Measurements from ENCODE around the gene HSPB7. TPM values are rescaled to one million over a fixed set of nuclear protein-coding genes. Genes with fewer than 3 reads are reported as not detected.
"Not testable (repeated sequence)": the region's sequence is repeated elsewhere in the genome, so short reads cannot be mapped to it uniquely, and the experiment has no call there.

The HSPB7 gene
- polyA plus RNA-seq (2012; ENCODE audit: missing spikeins) = 0.34 TPM

DNA sequence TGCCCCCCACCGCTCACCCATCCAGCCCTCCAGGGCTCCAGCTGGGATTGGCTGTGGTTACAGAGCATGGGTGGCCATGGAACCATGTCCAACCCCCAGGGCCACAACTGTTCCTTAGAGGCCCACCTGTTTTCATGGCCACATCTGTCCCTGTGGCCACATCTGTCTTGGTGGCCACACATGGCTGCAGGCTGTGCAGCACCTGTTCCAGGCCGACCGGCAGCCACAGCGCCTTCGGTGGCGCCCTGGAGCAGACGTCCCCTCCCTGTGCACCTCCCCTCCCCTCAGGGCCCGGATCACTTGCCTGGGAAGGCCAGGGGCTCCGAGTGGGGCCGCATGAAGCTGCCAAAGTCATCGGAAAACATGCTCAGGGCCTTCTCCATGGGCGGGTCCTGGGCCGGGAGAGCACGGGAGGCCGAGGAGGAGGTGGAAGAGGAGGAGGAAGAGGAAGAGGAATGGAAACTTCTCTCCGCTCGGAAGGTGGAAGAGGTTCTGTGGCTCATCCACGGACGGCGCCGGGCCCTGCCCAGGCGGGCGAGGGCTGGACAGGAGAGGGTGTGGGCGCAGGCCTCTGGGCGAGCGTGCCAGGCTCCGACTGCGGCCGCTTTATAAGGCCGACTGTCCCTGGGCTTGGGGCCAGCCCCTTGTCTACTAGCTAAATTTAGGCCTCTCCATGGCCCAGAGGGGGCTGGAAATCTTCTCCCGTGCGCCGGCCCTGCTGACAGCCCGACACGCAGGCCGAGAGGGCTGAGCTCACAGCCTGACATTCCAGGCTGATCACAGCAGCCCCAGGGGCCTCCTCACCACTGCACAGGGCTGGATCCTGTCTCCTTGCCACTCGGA lies at the start of gene HSPB7:
TSS of gene HSPB7 (minus strand) at position 583 of the 843 bp plus-strand sequence. CDS start at position 503, 80 bp downstream.
- DNase-seq (ENCODE audit: insufficient read length) = no peak
- FAIRE-seq = no peak
- TF ChIP-seq POLR2AphosphoS5 (IDR thresholded peaks at IDR 0.05; ENCODE audit: low read depth, low read length) (no peak), TAF1 (IDR thresholded peaks at IDR 0.05; ENCODE audit: borderline replicate concordance, low read depth, low read length) (no peak), POLR2A (IDR thresholded peaks at IDR 0.05; ENCODE audit: low read depth, low read length) (no peak)

DNA sequence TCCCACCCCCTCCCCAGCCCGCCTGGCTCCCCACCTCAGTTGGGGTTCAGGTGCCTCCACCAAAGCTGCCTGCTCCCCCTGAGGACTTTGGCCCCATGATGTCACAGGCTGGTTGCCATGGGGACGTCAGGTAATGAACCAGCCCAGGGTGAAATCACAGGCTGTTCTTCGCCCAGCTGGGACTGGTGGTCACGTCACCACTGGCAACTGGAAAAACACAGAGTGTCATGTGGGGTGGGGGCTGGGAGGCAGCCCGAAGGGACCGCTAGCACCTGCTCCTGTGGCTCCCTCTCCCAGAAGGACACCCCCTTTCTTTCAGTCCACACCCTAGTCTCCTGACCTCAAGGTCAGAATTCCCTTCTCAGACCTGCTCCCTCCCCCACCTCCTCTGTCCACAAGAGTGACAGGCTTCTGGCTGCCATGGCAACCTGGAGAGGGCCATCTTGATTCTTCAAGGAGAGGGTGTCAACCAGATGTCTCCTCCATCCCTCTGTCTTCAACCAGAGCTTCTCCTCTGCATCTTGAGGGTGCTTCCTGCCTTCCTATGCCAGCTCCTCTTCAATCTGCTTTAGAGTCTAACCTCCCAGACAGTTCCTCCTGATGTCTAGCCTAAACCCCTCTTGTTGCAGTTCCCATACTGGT lies 49.4 kb upstream of the HSPB7 start:
- DNase-seq (ENCODE audit: insufficient read length) = no peak
- TF ChIP-seq POLR2AphosphoS5 (IDR thresholded peaks at IDR 0.05; ENCODE audit: low read depth, low read length) = no peak
- no peak for TF ChIP-seq TAF1 (IDR thresholded peaks at IDR 0.05; ENCODE audit: borderline replicate concordance, low read depth, low read length)
- no peak for TF ChIP-seq POLR2A (IDR thresholded peaks at IDR 0.05; ENCODE audit: low read depth, low read length)

DNA sequence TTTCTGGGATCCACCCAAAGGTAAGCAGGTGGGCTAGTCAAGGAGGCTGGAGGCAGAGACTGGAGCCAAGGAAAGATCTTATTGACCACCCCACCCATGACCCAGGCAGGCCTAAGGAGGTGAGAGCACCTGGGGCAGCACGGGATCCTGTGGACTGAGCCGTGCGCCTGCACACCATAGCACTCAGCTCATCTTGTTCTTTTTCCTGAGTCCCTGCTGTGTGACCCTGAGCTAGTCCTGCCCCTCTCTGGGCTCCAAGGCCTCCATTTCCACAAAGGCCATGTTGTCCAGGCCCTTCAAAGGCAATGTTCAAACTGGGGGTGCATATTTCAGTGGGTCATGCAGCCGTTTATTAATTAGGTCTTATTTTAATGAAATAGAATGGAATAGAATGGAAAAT lies 48.4 kb upstream of the HSPB7 start:
- no peak for FAIRE-seq
- TF ChIP-seq POLR2A (IDR thresholded peaks at IDR 0.05; ENCODE audit: low read depth, low read length) (no peak), POLR2AphosphoS5 (IDR thresholded peaks at IDR 0.05; ENCODE audit: low read depth, low read length) (no peak), TAF1 (IDR thresholded peaks at IDR 0.05; ENCODE audit: borderline replicate concordance, low read depth, low read length) (no peak)
- no peak for DNase-seq (ENCODE audit: insufficient read length)

More for the DNA sequence above, 49.4 kb upstream of the HSPB7 start:
- FAIRE-seq = no peak

DNA sequence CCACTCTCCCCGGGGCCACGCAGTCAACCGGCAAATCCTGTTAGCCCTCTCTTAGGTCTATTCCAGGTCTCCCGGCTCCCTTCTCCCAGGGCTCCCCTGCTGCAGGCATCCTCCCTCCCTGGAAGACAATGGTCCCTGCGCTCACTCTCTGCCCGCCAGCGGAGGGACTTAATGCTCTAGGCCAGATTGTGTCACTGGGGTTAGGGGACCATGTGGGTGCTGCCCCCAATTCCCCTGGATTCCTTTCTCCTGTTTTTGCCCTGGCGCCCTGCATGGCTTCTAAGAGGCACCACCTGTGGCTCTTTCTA lies 47.4 kb upstream of the HSPB7 start:
- no peak for DNase-seq (ENCODE audit: insufficient read length)
- TF ChIP-seq POLR2A (IDR thresholded peaks at IDR 0.05; ENCODE audit: low read depth, low read length) (no peak), POLR2AphosphoS5 (IDR thresholded peaks at IDR 0.05; ENCODE audit: low read depth, low read length) (no peak), TAF1 (IDR thresholded peaks at IDR 0.05; ENCODE audit: borderline replicate concordance, low read depth, low read length) (no peak)
- FAIRE-seq = no peak

DNA sequence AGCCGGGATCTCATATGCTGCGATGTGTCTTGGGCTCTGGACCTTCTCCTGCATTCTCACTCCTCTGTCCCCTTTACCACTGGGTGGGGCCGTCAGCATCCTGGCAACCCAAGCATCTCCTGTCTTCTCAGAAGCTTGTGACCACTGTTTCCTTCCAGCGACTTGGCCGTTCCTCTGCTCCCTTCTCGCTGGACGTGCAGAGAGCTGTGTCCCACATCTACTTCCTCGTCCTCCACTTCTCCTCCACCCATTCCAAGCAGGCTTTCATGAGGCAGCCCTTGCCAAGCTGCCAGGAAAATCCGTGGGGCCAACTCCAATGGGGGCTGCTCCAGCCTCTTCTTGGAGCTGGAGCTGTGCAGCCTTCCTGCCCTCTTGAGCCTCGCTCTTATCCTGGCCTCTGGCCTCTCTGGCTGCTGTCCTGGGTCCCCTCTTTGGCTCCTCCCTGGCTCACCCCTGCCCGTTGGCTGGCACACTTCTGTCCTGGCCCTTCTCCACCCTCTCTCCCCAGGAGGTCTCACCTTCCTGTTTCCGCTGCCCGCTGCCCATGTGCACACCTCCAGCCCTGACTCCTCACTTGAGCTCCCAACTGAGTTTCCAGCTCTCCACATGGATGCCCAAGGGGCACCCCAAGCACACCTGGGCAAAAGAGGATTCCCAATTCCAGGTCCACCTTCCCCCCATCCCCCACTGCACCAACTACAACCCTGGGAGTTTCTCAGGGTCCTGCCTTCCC lies 46.9 kb upstream of the HSPB7 start:
- FAIRE-seq = no peak
- no peak for TF ChIP-seq TAF1 (IDR thresholded peaks at IDR 0.05; ENCODE audit: borderline replicate concordance, low read depth, low read length)
- TF ChIP-seq POLR2A (IDR thresholded peaks at IDR 0.05; ENCODE audit: low read depth, low read length) = no peak
- TF ChIP-seq POLR2AphosphoS5 (IDR thresholded peaks at IDR 0.05; ENCODE audit: low read depth, low read length) = no peak
- DNase-seq (ENCODE audit: insufficient read length) = no peak

DNA sequence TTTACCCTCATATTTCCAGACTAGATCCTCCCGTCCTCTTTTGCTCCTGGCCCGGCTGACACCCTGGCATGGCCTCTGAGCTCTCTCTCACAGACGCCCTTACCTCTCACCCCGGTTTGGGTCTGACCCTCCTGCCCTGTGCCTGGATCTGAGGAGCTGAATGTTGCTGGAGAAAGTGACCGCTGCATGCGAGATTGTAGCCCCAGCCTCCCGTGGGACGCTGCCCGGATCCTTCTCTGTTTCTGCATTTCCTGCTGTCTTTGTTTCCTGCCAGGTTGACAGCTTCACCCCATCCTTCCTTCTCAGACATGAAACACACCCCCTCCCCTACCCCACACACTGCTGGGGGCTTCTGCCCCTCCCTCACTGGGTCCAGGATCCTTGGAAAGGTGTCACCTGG lies 46.1 kb upstream of the HSPB7 start:
- FAIRE-seq (no peak), DNase-seq (ENCODE audit: insufficient read length) (no peak)
- TF ChIP-seq POLR2AphosphoS5 (IDR thresholded peaks at IDR 0.05; ENCODE audit: low read depth, low read length) (no peak), TAF1 (IDR thresholded peaks at IDR 0.05; ENCODE audit: borderline replicate concordance, low read depth, low read length) (no peak), POLR2A (IDR thresholded peaks at IDR 0.05; ENCODE audit: low read depth, low read length) (no peak)

DNA sequence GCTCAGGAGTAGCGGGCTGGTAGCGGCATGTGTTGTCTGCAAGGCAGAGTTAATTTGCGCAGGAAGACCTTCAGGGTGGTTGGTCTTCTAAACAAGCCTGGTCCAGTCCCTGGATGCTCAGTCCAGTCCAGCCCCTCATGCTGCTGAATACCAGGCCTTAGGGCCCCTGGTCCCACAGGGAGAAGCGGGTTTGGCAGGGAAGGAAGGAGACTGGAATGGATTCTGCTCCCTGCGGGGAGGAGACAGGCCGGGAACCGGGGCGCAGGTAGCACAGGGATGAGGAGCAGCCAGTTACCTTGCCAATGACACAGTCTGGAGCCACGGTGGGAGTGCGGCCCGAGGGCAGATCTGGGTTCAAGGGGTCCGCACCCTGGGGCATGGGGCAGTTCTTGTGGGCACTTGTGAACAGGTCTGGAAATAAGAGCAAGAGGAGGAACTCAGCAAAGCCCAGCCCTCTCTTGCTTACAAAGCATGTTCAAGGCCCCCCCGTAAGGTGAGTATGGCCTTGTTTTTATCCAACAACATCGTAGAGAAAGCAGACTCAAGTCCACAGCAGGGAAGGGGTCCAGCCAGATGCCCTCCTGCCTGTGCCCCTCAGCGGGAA lies 45.5 kb upstream of the HSPB7 start:
- FAIRE-seq (no peak), DNase-seq (ENCODE audit: insufficient read length) (no peak)
- no peak for TF ChIP-seq TAF1 (IDR thresholded peaks at IDR 0.05; ENCODE audit: borderline replicate concordance, low read depth, low read length)
- no peak for TF ChIP-seq POLR2A (IDR thresholded peaks at IDR 0.05; ENCODE audit: low read depth, low read length)
- TF ChIP-seq POLR2AphosphoS5 (IDR thresholded peaks at IDR 0.05; ENCODE audit: low read depth, low read length) = no peak

DNA sequence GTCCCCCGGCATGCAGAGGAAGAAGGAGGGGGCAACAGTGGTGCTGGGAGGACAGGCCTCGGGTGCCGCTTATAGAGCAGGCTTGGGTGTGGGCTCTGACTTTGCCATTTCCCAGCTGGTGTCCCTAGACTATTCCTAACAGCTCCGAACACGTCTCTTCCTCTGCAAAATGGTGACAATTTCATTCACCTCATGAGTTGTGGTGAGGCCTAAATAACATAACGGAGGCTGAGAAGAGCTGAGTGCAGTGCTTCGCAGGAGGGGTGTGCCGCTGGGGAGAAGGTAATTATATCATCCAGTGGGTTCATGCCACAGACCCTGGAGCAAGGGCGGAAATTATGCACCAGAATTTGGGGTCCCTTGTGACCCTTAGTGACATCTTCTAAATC lies 44.8 kb upstream of the HSPB7 start:
- DNase-seq (ENCODE audit: insufficient read length); FAIRE-seq: not testable (repeated sequence)

DNA sequence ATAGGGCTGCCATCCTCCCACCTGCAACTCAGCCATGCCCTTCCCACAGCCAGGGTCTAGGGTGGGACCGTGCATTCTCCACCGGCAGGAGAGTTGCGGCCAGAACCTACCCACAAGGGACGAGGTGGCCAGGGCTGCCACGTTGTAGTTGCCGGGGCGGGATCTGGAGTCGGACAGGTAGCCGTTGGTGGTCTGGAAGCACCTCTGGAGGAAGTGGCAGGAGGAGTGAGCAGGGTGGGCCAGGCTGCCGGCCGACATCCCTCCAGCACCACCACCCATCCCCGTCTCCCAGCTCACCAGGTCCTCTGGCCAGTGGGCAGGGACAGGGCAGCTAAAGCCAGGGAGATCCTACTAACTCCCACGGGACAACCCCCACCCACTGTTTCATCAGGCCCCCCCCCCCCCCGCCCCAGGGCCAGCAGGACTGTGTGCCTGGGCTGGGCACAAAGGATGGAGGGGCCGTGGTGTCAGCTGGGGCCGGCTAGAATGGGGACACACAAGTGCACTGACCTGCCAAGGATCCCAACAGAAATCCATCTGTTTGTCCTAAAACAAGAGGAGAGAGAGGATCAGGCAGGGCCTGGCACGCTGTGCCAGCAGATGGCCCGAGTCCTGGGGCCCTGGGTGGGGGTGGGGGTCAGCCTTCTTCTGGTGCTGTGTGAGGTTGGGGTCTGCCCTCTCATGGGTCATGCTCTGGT lies 44.3 kb upstream of the HSPB7 start:
- FAIRE-seq; DNase-seq (ENCODE audit: insufficient read length): not testable (repeated sequence)

DNA sequence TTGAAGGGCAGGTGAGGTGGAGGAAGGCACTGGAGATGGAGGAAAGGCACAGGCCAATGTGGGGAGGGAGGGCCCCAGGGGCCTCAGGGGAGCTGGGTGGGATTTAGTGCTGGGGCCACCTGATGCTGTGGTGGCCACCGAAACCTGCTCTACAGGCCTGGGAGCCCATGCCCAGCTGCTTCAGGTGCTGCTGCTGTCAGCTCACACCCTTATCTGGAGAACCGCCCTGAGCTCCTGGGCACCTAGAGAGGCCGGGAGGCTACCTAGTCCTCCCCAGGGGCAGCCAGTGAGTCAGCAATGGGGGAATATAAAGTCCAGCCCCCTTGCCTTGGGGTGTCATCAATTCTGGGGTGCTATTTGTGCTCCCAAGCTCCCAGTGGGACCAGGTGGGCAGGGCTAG lies 43.4 kb upstream of the HSPB7 start:
- FAIRE-seq (no peak), DNase-seq (ENCODE audit: insufficient read length) (no peak)
- TF ChIP-seq POLR2A (IDR thresholded peaks at IDR 0.05; ENCODE audit: low read depth, low read length) = no peak
- no peak for TF ChIP-seq TAF1 (IDR thresholded peaks at IDR 0.05; ENCODE audit: borderline replicate concordance, low read depth, low read length)
- no peak for TF ChIP-seq POLR2AphosphoS5 (IDR thresholded peaks at IDR 0.05; ENCODE audit: low read depth, low read length)

DNA sequence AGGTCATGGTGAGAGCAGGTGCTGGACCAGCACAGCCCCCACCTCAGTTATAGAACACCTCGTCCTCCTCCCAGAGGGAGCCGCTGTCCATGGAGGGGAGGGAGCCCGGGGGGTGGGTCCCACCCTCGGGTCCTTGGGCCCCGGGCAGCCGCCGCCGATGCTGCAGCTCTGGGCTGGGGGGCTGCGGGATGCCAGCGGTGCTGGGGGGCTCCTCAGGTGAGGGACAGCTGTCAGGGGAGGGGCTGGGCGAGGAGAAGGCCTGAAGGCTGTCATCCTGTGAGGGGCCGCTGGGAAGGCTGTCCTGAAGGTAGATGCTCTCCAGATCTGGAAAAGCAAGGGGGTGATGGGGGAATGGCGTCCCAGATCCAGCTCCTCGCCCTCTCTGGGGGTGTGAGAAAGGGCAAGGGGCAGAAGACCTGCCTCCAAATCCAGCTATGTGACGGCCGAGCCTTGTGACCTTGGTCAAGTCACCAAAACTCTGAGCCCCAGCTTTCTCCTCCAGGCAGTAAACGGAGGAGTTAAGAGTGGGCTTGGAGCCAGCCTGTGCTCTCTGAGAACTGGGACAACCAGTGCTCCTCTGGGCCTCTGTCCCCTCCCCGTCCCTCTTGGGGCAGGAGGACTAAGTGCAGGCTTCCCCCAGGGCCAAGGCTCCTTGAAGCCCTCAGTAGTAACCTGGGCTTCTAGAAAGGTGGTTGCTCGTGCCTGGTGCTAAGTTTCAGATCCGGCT lies 40.7 kb upstream of the HSPB7 start:
- not testable (repeated sequence) for DNase-seq (ENCODE audit: insufficient read length)
- FAIRE-seq = peak; percentile 76

DNA sequence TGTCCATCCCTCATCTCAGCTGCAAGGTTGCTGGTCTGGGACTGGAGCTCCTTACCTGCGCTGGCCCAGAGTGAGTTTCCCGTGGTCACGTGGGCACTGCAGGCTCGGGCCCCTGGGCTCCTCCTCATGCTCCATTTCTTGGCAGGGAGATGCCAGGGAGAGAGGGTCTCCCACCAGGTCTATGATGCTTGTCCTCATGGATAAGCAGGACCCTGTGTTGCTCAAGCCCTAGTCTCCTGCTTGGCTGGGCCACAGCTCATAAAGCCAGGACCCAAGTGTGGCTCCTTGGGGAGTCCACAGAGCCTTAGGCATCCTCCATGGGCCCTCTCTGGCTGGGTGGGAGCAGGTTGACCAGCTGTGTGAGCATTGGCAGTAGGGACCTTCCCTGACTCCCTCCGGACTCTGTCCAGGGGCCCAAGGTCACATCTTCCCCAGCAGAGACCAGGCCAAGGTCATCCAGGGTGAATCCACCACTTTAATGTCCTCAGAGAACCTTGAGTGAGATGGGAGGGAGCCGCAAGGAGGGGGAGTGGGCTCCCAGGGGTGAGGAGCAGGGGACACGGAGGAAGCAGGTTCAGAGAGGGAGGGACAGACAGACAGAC lies 39.6 kb upstream of the HSPB7 start:
- not testable (repeated sequence) for DNase-seq (ENCODE audit: insufficient read length); FAIRE-seq

DNA sequence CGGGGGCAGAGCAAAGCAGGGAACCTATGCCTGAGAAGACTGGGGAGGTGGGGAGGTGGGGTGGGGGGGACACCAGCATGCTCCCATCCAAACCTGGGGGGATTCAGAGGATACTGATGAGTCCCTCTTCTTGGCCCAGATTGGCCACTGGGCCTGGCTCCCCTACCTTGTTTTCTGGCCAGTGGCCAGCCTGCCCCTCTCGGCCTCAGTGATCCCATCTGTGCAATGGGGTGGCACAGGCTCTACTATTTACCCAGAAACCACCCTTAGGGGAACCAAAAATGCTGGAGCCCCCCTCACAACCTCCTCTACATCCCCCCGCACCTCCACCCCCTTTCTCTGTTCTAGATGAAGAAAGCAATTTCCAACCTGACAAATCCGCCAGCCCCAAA lies 38.7 kb upstream of the HSPB7 start:
- DNase-seq (ENCODE audit: insufficient read length); FAIRE-seq: not testable (repeated sequence)
